Left lung (tissue), 10 donors: ENCODE measurements around the gene CHST8. TPM values are rescaled to one million over a fixed set of nuclear protein-coding genes. Genes with fewer than 3 reads are reported as not detected.

Source experiments
- ATAC-seq: fragments of 200-7000 bp; cut with Tn5 transposase; one replicate; pipeline ENCODE4 v1.9.1; 2020; ENCODE audit warnings: moderate library complexity
- DNase-seq, 4 donors: peaks; one replicate each; pipeline ENCODE4 v3.0.0-alpha.2; 2013 to 2020
- H3K27ac ChIP-seq, 2 donors: fragments of 200-600 bp; sonication (generic) in 1 of 2; one replicate each; pipeline versions ENCODE4 v1.5.0 to v1.8.0; 2020 to 2021
- H3K27me3 ChIP-seq, 2 donors: fragments of 200-600 bp; sonication (generic) in 1 of 2; one replicate each; pipeline versions ENCODE4 v1.5.0 to v1.8.0; 2020 to 2021
- H3K36me3 ChIP-seq, 2 donors: fragments of 200-600 bp; sonication (generic) in 1 of 2; one replicate each; pipeline versions ENCODE4 v1.5.0 to v1.8.0; 2020 to 2021
- H3K4me1 ChIP-seq, 2 donors: fragments of 200-600 bp; one replicate each; pipeline ENCODE4 v1.8.0; 2021
- H3K4me3 ChIP-seq, 2 donors: fragments of 200-600 bp; sonication (generic) in 1 of 2; one replicate each; pipeline versions ENCODE4 v1.5.0 to v1.8.0; 2020 to 2021; ENCODE audit warnings: mild to moderate bottlenecking in 1 of 2
- H3K9me3 ChIP-seq, 2 donors: fragments of 200-600 bp; sonication (generic) in 1 of 2; one replicate each; pipeline versions ENCODE4 v1.5.0 to v1.8.0; 2020 to 2021
- CTCF ChIP-seq, 2 donors: fragments of 200-600 bp; sonication (generic) in 1 of 2; IDR thresholded peaks; one replicate each; pipeline versions ENCODE4 v1.5.0 to v1.8.0; 2021; ENCODE audit warnings: antibody characterized with exemption in 2 of 2
- intact Hi-C, 2 donors: fragments of 100-400 bp; cut with DNase I; formaldehyde crosslinking; loops; one replicate each; pipeline versions ENCODE4 v1.11.2 to v1.14.2; 2022
- polyA plus RNA-seq, 6 donors: library from polyadenylated mRNA; unstranded; fragments of 120-200 nt; gene quantifications; one replicate each; pipeline ENCODE4 v1.2.1, GENCODE V29; 2013; ENCODE audit not compliant: insufficient read length in 6 of 6
- total RNA-seq, 2 donors: library from RNA; stranded (reverse); fragmentation: NEBNext Ultra II Directional; extraction: Animal tissue kit (Norgen Biotek cat#: 25700); gene quantifications; one replicate each; pipeline ENCODE4 v1.2.1, GENCODE V29; 2021
- donor health status: DM: no; HTN: yes; CAD: no.
- donor health status: DM: no; HTN: no; CAD: no.

The CHST8 gene
- total and polyA plus RNA-seq, 8 donors: 0.24 to 0.47 TPM; not detected in 6

- H3K27ac ChIP-seq: no peak overlapping the region
- peaks cover 0 to 29% of the 10 kb centered on the region in 2 donors for H3K27me3 ChIP-seq
- H3K36me3 ChIP-seq: no peaks in the 10 kb centered on the region
- DNase-seq (no peak), ATAC-seq (no peak)
- H3K4me1 ChIP-seq: no peaks in the 10 kb centered on the region
- peaks cover 0 to 4% of the 10 kb centered on the region in 2 donors for H3K9me3 ChIP-seq
- TF ChIP-seq CTCF (IDR thresholded peaks at IDR 0.05): no peak
- H3K4me3 ChIP-seq: no peak overlapping the region
- intact Hi-C loops: no loop called here
These were observed 93.7 kb downstream of the CHST8 start for GRCh38 chr19:33715462-33715861.

- Histone ChIP-seq H3K4me1 (no peaks in the 10 kb centered on the region), H3K36me3 (no peaks in the 10 kb centered on the region), H3K27me3 (peaks cover 0 to 21% of the 10 kb centered on the region in 2 donors), H3K27ac (no peak overlapping the region), H3K4me3 (no peak overlapping the region), H3K9me3 (peaks cover 0 to 4% of the 10 kb centered on the region in 2 donors)
- no peak for DNase-seq
- TF ChIP-seq CTCF (IDR thresholded peaks at IDR 0.05): no peak
- intact Hi-C loops: no loop called here
- ATAC-seq: no peak
These were observed 96.1 kb downstream of the CHST8 start for GRCh38 chr19:33717878-33718277.

GRCh38 chr19:33718651-33719254, 97.0 kb downstream of the CHST8 start:
- H3K9me3 ChIP-seq: peaks cover 0 to 4% of the 10 kb centered on the region in 2 donors
- intact Hi-C loops: no loop called here
- no peak overlapping the region for H3K27ac ChIP-seq
- no peak overlapping the region for H3K4me3 ChIP-seq
- H3K4me1 ChIP-seq: no peaks in the 10 kb centered on the region
- DNase-seq (no peak), ATAC-seq (no peak)
- H3K27me3 ChIP-seq: peaks cover 0 to 15% of the 10 kb centered on the region in 2 donors
- no peaks in the 10 kb centered on the region for H3K36me3 ChIP-seq
- TF ChIP-seq CTCF (IDR thresholded peaks at IDR 0.05): no peak

GRCh38 chr19:33719366-33720154, 97.8 kb downstream of the CHST8 start:
- ATAC-seq (no peak), DNase-seq (no peak)
- Histone ChIP-seq H3K4me1 (no peaks in the 10 kb centered on the region), H3K27me3 (peaks cover 0 to 13% of the 10 kb centered on the region in 2 donors), H3K9me3 (peaks cover 0 to 4% of the 10 kb centered on the region in 2 donors), H3K36me3 (no peaks in the 10 kb centered on the region), H3K4me3 (no peak overlapping the region), H3K27ac (no peak overlapping the region)
- no peak for TF ChIP-seq CTCF (IDR thresholded peaks at IDR 0.05)
- intact Hi-C loops: no loop called here

GRCh38 chr19:33720155-33720493, 98.4 kb downstream of the CHST8 start:
- no peak overlapping the region for H3K4me3 ChIP-seq
- H3K27ac ChIP-seq: no peak overlapping the region
- peaks cover 0 to 15% of the 10 kb centered on the region in 2 donors for H3K27me3 ChIP-seq
- ATAC-seq (no peak), DNase-seq (no peak)
- no peaks in the 10 kb centered on the region for H3K4me1 ChIP-seq
- intact Hi-C loops: no loop called here
- no peak for TF ChIP-seq CTCF (IDR thresholded peaks at IDR 0.05)
- peaks cover 0 to 4% of the 10 kb centered on the region in 2 donors for H3K9me3 ChIP-seq
- H3K36me3 ChIP-seq: no peaks in the 10 kb centered on the region
